HG03280 (cell line): ENCODE measurements around the gene CETN2.
A peak's percentile ranks its signal among the peaks of the same experiment; 100 is the strongest.
"Not testable (repeated sequence)": the region's sequence is repeated elsewhere in the genome, so short reads cannot be mapped to it uniquely, and the experiment has no call there.

ENCODE experiments used
- ATAC-seq: cut with Tn5 transposase; IDR thresholded peaks from one replicate; pipeline ENCODE4 v1.9.1; 2021; ENCODE audit warnings: mild to moderate bottlenecking, moderate library complexity; ENCODE audit not compliant: unreplicated experiment

Gene CETN2

DNA sequence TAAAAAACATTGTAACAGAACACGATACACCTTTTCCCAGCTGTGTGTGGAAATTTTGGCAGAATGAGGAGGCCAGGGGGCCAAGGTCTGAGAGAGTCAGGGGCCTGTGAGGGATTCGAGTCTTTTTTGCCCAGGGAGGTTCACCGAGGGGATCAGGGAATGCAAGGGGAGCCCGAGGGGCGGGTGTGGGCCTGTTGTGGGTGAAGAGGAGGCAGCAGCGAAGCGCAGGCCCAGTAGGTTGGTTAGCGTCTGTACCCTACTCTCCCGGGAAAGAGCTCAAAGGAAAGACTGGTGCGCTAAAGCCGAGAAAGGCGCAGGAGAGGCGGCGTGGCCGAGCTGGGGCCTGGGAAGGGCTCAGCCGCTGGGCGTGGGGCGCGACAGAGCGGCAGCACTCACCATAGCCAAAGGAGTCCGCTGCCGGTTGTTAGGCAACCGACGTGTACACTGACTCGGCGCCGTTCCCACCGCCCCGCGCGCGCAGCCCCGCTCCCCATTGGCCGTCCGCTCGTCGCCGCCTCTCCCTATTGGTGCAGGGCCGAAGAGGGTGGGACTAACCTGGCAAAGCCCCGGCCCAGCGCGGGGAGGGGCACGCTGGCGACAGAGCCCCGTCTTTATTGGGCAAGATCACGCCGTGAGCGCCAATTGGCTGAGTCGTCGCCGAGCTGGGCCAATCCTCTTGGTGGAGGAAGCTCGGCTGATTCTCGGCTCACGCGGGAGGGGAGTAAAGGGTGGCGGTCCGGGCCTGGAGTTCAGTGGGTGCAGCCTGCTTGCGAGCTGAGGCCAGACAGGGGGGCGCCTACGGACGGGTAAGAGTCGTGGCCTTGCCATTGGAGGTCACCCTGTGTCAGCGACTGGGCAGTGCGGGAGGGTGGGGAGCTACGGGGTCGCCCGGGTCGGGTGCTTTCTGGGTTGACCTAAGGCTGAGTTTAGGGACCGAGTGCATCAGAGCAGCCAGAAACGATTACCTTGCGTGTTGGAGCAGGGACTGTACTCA is at the start of gene CETN2, which contains the start of gene NSDHL:
TSS of gene CETN2 (minus strand) at position 446 of the 994 bp plus-strand sequence. CDS start at position 399, 47 bp downstream.
TSS of gene NSDHL (plus strand) at position 752 of the 994 bp plus-strand sequence. CDS start 15,262 bp downstream, outside the sequence.
- ATAC-seq: peak; percentile 98

DNA sequence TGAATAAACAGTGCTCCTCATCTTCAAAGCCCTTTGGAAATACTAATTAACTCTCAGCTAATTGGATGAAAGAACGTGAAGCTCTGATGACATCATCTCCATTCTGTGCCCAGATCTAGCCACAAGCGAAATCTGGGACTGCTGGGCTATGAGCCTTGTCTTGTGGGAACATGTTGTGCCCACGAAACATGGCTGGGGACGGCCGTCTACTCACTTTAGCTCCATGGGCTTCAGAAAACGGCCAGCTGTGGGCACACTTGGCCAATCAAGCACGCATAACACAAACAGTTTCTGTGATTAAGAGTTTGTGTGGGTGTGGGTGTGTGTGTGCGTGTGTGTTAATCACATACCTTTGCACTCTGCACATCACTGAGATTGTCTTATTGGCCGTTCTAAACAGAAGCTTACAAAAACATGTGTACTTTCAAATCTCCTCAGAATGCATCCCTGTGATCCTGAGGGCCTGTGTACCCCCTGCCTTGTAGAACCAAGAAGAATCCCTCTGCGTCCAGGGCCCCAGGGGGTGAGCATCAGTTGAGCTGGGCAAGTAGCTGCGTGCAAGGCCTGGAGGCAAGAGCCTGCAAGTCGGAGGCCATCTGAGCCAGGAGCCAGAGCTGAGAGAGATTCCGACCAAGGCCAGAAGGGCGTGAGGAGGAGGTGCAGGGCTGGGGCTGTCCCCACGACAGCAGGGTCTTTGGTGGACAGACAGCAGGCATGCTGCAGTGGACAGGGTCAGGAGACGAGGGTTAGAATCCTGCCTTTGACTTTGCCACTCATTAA is 48.6 kb upstream of the CETN2 start:
- ATAC-seq: no peak

DNA sequence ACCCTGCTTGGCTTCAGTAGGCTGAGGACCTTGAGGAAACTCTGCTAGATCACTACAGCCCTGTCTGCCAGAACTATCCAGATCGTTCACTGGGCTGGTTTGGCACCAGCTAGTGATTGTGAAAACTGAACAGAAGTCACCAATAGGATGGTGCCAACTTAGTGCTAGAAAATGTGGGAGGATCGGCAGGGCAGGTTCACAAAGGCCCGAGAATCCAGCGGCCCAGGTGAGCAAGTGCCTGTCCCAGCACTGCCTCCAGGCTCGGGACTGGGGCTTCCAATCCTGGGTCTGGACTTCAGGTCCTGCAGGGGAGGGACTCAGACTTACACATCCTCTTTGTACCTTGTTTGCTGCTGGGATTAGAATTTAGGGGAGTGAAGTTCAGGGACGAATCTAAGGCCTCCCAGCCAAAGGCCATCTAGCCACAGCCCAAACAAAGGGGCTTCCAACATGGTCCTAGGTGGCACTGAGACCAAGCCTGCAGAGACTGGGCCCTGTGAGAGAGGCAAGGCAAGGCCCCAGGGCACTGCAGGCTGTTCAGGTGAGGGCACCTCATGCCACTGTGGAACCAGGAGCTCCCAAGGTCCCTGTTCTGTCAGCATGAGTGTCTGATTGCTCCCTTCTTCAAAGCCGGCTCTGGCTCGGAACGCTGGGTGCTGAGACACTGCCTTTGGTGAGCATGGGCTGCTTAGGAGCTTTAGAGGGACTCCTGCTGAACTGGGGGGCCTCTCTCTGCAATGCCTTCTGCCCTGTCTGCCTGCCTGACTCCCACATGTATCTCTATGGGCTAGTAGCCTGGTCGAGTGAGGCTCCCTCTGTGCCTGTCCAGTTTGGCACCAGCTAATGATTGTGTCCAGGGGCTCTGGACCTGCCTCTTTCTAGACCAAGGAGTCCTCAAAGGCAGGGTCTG is 46.6 kb upstream of the CETN2 start:
- no peak for ATAC-seq

DNA sequence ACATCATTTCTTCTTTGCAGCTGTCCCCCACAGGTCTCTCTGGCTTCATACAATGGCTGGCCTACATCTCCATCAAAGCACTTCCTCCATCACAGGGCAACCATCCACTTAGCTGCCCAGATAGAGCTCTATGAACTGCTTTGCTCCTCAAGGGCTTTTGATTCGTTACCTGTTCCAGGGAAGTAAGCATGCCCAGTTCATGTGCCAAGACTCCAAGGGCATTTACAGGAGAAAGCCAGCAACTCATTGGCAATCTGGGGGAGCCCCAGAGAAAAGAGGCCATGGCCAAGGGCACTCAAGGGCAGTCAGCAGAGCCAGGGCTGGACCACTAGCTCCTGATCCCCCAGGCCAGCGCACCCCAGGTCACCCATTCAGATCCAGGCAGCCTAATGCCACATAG is 42.8 kb upstream of the CETN2 start:
- no peak for ATAC-seq

DNA sequence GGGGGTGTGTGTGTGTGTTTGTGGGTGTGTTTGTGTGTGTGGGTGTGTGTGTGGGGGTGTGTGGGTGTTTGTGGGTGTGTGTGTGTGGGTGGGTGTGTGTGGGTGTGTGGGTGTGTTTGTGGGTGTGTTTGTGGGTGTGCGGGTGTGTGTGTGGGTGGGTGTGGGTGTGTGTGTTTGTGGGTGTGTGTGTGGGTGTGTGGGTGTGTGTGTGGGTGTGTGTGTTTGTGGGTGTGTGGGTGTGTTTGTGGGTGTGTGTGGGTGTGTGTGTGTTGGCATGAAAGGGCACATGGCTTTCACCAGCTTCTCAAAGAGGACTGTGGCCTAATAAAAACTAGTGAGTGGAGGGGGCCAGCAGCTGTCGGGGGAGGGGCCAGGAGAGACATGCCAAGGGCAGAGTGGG is 42.0 kb upstream of the CETN2 start:
- no peak for ATAC-seq

DNA sequence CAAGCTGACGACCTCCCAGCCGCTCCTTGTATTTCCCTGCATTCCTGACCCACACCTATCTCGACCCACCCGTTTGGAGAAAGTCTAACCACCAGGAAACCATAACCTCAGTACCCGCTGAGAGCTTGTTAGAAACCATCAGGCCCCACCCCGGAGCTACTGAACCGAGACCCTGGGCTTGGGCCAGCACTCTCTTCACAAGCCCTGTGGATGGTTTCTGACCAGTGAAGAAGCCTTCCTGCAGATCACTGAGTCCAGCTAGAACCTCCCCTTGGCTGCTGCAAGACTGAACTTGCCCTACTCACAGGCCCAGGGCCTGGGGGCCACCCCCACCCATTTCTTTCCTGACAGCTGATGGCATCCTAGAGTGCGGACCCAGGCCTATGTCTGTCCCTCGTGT is 40.7 kb upstream of the CETN2 start:
- ATAC-seq: no peak

DNA sequence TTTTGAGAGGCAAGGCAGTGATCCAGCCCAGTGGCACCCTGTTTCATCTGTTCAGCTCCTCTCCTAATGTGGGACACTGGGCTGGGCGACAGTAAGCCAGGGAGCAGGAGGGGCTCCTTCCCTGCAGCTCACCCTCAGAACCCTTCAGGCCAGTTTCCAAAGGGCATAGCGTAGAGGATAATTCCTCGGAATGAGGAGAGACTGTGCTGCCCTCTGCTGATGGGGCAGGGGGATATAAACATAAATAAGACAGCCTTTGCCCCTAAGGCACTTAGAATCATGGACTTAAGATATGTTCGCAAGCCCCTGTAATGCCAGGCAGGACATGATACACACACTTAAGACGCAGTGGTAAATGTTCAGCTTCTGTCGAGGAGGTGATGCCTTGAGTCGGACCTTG is 39.4 kb upstream of the CETN2 start:
- no peak for ATAC-seq

DNA sequence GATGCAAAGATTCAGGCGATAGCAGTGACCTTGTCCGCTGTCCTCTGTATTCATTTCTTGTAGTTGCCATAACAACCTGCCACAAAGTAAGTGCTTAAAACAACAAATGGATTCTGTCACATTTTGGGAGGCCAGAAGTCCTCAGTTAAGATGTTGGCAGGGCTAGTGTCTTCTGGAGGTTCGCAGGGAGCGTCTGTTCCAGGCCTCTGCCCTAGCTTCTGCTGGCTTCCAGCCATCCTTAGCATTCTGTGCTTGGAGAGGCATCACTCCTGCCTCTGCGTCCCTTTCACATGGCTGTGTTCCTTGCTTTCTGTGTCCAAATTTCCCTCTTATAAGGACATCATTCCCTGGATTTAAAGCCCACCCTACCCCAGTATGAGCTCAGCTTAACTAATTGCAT is 35.8 kb upstream of the CETN2 start:
- no peak for ATAC-seq

DNA sequence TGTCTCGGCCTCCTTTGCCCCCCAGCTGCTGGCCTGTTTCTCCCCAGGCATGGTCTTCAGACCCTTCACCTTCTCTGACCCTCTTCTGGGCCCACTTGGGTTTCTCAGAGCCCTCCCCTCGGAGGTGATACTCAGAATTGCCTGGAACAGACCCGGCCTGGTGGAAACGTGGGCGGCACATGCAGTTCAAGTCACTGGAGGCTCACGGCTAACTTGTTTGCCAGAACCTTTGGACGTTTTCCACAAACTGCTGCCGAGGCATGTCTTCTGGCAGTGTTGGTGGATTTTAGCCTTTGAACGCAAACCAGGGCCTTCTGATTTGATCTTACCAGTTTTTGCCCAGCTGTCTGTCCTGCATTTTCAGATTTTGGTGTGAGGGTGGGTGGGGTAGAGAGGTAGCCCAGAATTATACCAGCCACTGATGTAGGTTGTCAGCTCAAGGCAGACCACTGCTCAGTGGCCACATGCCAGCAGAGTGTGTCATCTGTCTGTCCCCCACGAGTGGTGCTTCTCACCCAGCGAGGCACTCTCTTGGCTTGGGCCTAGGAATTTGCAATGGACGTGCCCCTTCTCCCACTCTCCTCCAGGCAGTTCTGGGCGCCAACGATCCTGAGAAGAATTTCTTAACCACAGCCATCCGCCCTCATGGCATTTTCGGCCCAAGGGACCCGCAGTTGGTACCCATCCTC is 34.8 kb upstream of the CETN2 start:
- ATAC-seq: no peak

DNA sequence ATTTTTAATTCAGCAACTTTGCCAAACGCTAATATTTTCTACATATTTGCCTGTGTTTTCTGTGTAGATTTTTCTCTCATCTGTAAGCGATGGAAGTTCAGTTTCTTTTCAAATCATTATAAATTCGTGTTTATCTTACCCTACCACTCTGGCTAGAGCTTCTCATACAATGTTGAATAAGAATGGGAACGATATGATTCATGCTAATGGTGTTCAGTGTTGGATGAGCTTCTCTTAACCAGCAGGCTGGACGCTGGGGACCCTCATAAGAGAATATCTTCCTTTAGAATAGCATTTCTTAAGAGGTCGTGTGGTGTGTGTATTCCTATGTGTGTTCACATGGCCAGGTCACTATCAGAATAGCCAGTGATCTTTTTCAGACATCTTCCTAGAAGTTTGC is 31.3 kb upstream of the CETN2 start:
- no peak for ATAC-seq

DNA sequence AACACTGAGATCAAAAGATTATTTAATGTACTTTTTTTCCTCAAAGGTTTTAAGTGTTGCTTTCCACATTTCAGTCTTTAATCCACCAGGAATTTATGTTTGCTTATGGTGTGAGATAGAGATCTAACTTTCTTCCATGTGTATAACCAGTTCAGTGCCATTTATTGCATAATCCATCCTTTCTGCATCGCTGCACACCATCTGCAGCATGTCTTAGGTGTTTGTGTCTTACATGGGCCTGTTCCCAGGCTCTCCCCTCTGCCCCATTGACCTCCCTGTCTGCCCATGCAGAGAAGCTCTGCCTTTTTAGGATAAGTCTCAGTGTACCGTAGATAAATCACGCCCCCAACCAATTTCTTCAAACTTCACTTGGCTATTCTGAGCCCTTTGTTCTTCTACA is 30.6 kb upstream of the CETN2 start:
- no peak for ATAC-seq

DNA sequence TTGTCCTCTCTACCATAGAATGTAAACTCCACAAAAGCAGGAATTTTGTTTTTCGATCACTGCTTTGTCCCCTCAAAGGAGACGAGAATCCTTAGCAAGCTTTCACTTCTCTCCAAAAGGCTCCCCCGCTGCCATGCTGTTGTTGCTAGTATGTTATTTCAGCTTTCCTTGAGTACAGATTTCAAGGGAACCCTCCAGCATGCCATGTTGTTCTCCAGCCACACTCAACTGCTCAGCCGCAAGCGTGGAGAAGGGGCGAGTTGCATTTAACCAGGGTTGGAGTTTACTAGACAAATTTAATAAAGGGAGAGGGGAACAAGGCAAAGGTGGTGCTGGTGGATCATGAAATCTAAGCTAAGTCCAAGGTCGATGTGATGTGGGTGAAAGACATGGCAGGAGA is 23.4 kb upstream of the CETN2 start:
- ATAC-seq: no peak

DNA sequence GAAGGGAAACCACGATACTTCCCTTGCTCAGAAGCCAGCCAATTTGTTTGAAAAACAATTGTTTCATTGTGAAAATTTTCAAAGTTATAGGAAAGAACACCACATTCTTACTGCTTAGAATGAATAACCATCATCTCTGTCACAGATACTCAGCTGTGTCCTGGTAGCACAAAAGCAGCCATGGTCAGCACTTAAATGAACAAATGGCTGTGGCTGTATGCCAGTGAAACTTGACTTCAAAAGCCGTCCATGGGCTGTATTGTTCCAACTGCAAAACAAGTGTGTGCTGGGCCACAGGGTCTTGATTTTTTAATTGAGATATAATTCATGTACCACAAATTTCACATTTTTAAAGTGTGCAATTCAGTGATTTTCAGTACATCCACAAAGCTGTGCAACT is 19.9 kb upstream of the CETN2 start:
- no peak for ATAC-seq

DNA sequence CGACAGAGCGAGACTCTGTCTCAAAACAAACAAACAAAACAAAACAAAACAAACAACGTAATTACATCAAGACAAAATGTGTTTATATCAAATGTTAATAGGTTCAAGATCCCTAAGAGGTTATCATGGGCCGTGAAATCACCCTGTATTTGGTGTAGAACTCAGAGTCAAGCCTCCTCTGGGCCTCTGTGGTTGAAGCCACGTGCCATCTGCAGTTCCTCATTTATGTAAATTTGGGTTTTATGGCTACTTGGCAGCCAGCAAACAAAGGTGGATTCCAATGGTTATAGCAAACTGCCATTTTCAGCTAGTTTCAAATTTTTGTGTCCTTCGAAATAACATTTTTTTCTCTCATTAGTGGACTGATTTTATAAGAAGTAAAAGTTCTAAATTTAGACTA is 16.7 kb upstream of the CETN2 start:
- no peak for ATAC-seq

DNA sequence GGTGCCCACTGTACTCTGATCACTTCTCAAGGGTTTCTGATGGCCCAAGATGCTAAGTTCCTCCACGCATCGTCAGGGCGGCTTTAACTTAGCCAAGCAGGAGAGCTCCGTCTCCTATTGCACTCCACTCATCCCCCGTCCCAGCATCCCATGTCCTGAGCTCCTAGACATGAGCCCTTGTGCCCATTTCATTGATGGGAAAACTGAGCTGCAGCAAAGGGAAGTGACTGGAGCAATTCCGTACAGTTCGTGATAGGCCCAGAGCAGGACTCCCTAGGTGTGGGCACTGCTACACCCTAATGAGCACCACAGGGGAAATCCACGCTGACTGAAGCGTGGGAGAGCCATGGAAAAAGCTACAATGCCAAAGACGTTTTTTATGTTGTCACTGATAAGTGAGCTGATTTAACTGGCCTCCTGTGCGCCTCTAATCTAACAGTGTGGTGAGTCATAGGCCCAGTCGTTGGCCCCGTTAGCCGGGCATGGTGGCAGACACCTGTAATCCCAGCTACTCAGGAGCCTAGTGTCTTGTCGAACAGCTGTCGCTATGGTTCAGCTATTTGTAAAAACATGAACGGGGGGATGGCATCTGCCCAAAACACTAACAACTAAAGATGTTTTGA is 15.2 kb upstream of the CETN2 start:
- ATAC-seq: no peak

DNA sequence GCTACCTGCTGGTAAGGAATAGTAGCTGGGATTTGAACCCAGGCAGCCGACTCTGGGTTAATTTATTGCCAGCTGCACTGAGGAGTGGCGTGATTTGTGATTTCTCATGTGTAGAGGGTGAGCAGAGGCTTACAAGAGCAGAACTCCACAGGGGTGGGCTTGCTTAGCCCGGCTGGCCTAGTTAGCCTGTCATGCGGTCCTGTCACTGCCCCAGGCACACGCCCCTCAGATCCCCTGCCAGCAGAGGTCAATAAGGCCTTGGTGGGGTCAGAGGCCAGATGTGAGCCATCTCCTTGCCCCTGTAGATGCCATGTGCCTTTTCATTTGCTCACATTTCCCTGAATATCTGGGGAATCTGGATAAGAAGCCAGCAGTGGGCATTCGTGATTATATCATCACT is 13.7 kb upstream of the CETN2 start:
- ATAC-seq: no peak

DNA sequence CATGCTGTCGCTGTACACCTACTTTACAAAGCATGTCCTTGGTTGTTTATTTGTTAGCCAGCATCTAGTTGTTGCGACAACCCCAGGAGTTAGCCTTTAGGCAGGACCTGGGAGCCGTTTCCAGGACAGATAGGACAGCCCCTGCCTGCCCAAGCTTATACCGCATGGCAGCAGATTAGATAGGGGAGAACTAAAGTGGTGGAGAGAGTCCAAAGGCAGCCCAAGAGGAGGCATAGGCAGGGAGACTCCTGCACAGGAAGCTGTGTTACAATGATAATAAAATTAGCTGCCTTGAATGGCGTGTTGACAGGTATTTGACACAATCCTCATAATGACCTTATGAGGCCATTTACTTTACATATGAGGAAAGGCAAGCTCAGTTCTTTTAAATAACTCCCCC is 13.3 kb upstream of the CETN2 start:
- no peak for ATAC-seq

DNA sequence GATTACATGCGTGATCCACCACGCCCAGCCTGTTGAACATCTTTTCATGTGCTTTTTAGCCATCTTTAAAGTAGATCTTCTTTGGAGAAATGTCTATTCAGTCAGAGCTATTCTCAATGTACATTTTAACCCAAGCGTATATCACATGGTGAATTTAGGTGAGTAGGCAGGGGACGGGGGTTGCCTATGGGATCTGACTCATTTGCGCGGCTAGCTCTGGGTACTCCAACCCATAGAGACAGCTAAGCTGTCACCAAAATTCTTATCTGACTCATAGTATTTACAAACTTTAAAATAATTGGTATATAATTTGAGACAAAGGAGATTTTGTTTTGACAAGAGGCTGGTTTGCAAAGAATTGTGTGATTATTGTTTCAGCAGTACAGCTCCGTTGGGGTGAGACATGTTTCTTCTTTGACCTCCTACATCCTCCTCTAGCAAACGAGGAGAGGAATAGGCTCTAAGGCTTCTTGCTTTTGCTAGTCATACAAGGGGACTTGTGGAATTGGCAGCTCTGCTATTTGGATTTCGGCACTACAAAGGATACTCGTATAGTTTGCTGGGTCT is 12.3 kb upstream of the CETN2 start:
- ATAC-seq: no peak

DNA sequence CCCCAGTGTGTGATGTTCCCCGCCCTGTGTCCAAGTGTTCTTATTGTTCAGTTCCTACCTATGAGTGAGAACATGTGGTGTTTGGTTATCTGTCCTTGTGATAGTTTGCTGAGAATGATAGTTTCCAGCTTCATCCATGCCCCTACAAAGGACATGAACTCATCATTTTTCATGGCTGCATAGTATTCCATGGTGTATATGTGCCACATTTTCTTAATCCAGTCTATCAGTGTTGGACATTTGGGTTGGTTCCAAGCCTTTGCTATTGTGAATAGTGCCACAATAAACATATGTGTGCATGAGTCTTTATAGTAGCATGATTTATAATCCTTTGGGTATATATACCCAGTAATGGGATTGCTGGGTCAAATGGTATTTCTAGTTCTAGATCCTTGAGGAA is 4.9 kb upstream of the CETN2 start:
- ATAC-seq: not testable (repeated sequence)
